H1 (cell line): ENCODE measurements around the gene ITIH6. TPM values are rescaled to one million over a fixed set of nuclear protein-coding genes. Genes with fewer than 3 reads are reported as not detected.
A peak's percentile ranks its signal among the peaks of the same experiment; 100 is the strongest.

ENCODE experiments used
- CTCF ChIA-PET: fragments of 300-600 bp; sonication (Branson Sonifier 250); formaldehyde crosslinking; loops from one replicate; lab custom pipeline; 2021; ENCODE audit not compliant: partially characterized antibody; lab: Charles Lee
- POLR2A ChIA-PET: fragments of 300-600 bp; sonication (Branson Sonifier 250); formaldehyde crosslinking; loops from one replicate; lab custom pipeline; 2021; ENCODE audit warnings: inconsistent platforms; ENCODE audit not compliant: partially characterized antibody; lab: Charles Lee
- DNase-seq, 2 experiments: peaks; one replicate each; pipeline versions ENCODE4 v3.0.0 to v3.0.0-alpha.2; 2010 to 2022; ENCODE audit warnings: low spot score in 2 of 2, low read depth in 1 of 2, mixed read lengths in 1 of 2
- FAIRE-seq: peaks from 2 replicates; lab custom pipeline; 2011; peaks lifted over from hg19 to GRCh38; lab: Jason Lieb, UNC
- H2AFZ ChIP-seq: 2 replicates; pipeline ENCODE4 v1.8.1; 2012; ENCODE audit warnings: low read length, inconsistent platforms
- H2AK5ac ChIP-seq: 2 replicates; pipeline ENCODE4 v1.6.1; 2013; ENCODE audit warnings: low read depth, low read length
- H2BK120ac ChIP-seq: replicated peaks from 2 replicates; pipeline ENCODE3; 2013; ENCODE audit warnings: low read depth, low read length, inconsistent platforms
- H2BK12ac ChIP-seq: 2 replicates; pipeline ENCODE4 v1.6.1; 2013; ENCODE audit warnings: low read depth, low read length
- H2BK15ac ChIP-seq: 2 replicates; pipeline ENCODE4 v1.6.1; 2013; ENCODE audit warnings: low read length
- H2BK20ac ChIP-seq: 2 replicates; pipeline ENCODE4 v1.6.1; 2013; ENCODE audit warnings: low read length
- H2BK5ac ChIP-seq: 2 replicates; pipeline ENCODE4 v1.6.1; 2013; ENCODE audit warnings: low read depth, low read length
- H3K14ac ChIP-seq: 2 replicates; pipeline ENCODE4 v1.6.1; 2013; ENCODE audit warnings: inconsistent platforms; ENCODE audit not compliant: insufficient read length
- H3K18ac ChIP-seq: 2 replicates; pipeline ENCODE4 v1.6.1; 2013; ENCODE audit warnings: low read length; ENCODE audit errors: extremely low read depth
- H3K23ac ChIP-seq: 2 replicates; pipeline ENCODE4 v1.6.1; 2013; ENCODE audit warnings: inconsistent platforms; ENCODE audit not compliant: insufficient read length
- H3K23me2 ChIP-seq: 2 replicates; pipeline ENCODE4 v1.6.1; 2013; ENCODE audit warnings: low read depth, low read length
- H3K27ac ChIP-seq: 2 replicates; pipeline ENCODE4 v1.6.1; 2011; ENCODE audit warnings: low read depth, low read length, inconsistent platforms
- H3K27me3 ChIP-seq, 4 experiments: replicated peaks in 1 of 4; 1 replicate in 1 of 4; 2 replicates in 3 of 4; pipeline versions ENCODE4 v1.6.1 to v1.8.1; 2011 to 2013; ENCODE audit warnings: low read length in 3 of 4, mild to moderate bottlenecking in 3 of 4, inconsistent platforms in 2 of 4, mixed read lengths in 2 of 4, moderate library complexity in 1 of 4; ENCODE audit not compliant: control insufficient read depth in 3 of 4, insufficient read depth in 3 of 4; ENCODE audit errors: extremely low read depth in 1 of 4
- H3K36me3 ChIP-seq, 4 experiments: 2 replicates each; pipeline versions ENCODE4 v1.6.1 to v1.8.1; 2011 to 2013; ENCODE audit warnings: mild to moderate bottlenecking in 4 of 4, low read length in 3 of 4, moderate library complexity in 2 of 4, control low read depth in 1 of 4, inconsistent platforms in 1 of 4; ENCODE audit not compliant: insufficient read depth in 4 of 4, control insufficient read depth in 2 of 4
- H3K4ac ChIP-seq: replicated peaks from 2 replicates; pipeline ENCODE3; 2013; ENCODE audit warnings: low read length, low read depth, mixed read lengths, inconsistent platforms; ENCODE audit not compliant: insufficient read length
- H3K4me1 ChIP-seq, 4 experiments: replicated peaks in 1 of 4; 1 replicate in 1 of 4; 2 replicates in 3 of 4; pipeline versions ENCODE4 v1.6.1 to v1.8.1; 2011 to 2013; ENCODE audit warnings: low read length in 3 of 4, inconsistent platforms in 2 of 4, mixed read lengths in 1 of 4; ENCODE audit not compliant: insufficient read depth in 4 of 4, control insufficient read depth in 3 of 4
- H3K4me2 ChIP-seq, 2 experiments: 2 replicates each; pipeline versions ENCODE4 v1.6.1 to v1.8.1; 2011 to 2013; ENCODE audit warnings: low read depth in 2 of 2, low read length in 2 of 2, control low read depth in 1 of 2, inconsistent platforms in 1 of 2, mild to moderate bottlenecking in 1 of 2; ENCODE audit not compliant: insufficient read depth in 1 of 2
- H3K4me3 ChIP-seq, 4 experiments: fragments of 200-600, 300-600 bp in 1 of 4; sonication (generic), shearing (Covaris generic), sonication (Bioruptor Twin) in 1 of 4; 2 replicates each; pipeline versions ENCODE4 v1.5.1 to v1.8.1; 2011 to 2016; ENCODE audit warnings: low read length in 4 of 4, low read depth in 3 of 4, control low read depth in 2 of 4, inconsistent platforms in 2 of 4, mild to moderate bottlenecking in 2 of 4, mixed read lengths in 1 of 4, moderate library complexity in 1 of 4; ENCODE audit not compliant: insufficient read depth in 2 of 4; ENCODE audit errors: extremely low read depth in 1 of 4
- H3K56ac ChIP-seq: replicated peaks from 2 replicates; pipeline ENCODE3; 2013; ENCODE audit warnings: low read depth, mild to moderate bottlenecking, mixed read lengths, low read length, inconsistent platforms; ENCODE audit not compliant: insufficient read length
- H3K79me1 ChIP-seq: 2 replicates; pipeline ENCODE4 v1.6.1; 2013; ENCODE audit warnings: low read depth, low read length, control low read depth
- H3K79me2 ChIP-seq, 2 experiments: 2 replicates each; pipeline versions ENCODE4 v1.6.1 to v1.8.1; 2012 to 2013; ENCODE audit warnings: low read length in 2 of 2, mild to moderate bottlenecking in 2 of 2, inconsistent platforms in 1 of 2; ENCODE audit not compliant: insufficient read depth in 2 of 2, control insufficient read depth in 1 of 2
- H3K9ac ChIP-seq, 4 experiments: replicated peaks in 1 of 4; 1 replicate in 1 of 4; 2 replicates in 3 of 4; pipeline versions ENCODE4 v1.6.1 to v1.8.1; 2011 to 2013; ENCODE audit warnings: low read depth in 3 of 4, low read length in 3 of 4, control low read depth in 2 of 4, mild to moderate bottlenecking in 2 of 4, moderate library complexity in 2 of 4, inconsistent platforms in 1 of 4; ENCODE audit errors: extremely low read depth in 1 of 4
- H3K9me3 ChIP-seq, 2 experiments: 2 replicates each; pipeline versions ENCODE4 v1.6.1 to v1.8.1; 2012 to 2013; ENCODE audit warnings: mild to moderate bottlenecking in 2 of 2, moderate library complexity in 2 of 2, control low read depth in 1 of 2, inconsistent platforms in 1 of 2, low read depth in 1 of 2, low read length in 1 of 2, mixed read lengths in 1 of 2; ENCODE audit not compliant: insufficient read depth in 2 of 2
- H4K20me1 ChIP-seq, 2 experiments: replicated peaks in 1 of 2; 2 replicates each; pipeline versions ENCODE3 to v1.8.1; 2011 to 2013; ENCODE audit warnings: inconsistent platforms in 2 of 2, low read length in 2 of 2, mild to moderate bottlenecking in 1 of 2; ENCODE audit not compliant: insufficient read depth in 2 of 2, control insufficient read depth in 1 of 2
- H4K5ac ChIP-seq: 2 replicates; pipeline ENCODE4 v1.6.1; 2013; ENCODE audit warnings: low read length, low read depth, mixed read lengths, inconsistent platforms; ENCODE audit not compliant: insufficient read length
- H4K8ac ChIP-seq: 2 replicates; pipeline ENCODE4 v1.8.0; 2013; ENCODE audit warnings: mild to moderate bottlenecking, moderate library complexity, low read length, inconsistent platforms; ENCODE audit not compliant: insufficient read depth; ENCODE audit errors: extremely low read depth
- H4K91ac ChIP-seq: replicated peaks from 2 replicates; pipeline ENCODE3; 2013; ENCODE audit warnings: low read length, mixed read lengths, inconsistent platforms; ENCODE audit not compliant: insufficient read length
- ASH2L ChIP-seq: fragments of 200-600, 300-600 bp; sonication (generic); IDR thresholded peaks from one replicate; pipeline ENCODE4 v1.7.1; 2017; ENCODE audit warnings: low read length
- BCL11A ChIP-seq, 2 experiments: IDR thresholded peaks; one replicate each; pipeline ENCODE4 v1.6.1; 2011; ENCODE audit warnings: low read depth in 2 of 2, low read length in 2 of 2, mild to moderate bottlenecking in 2 of 2
- CBX5 ChIP-seq: fragments of 300-800, 300-1000 bp; sonication (generic); IDR thresholded peaks from 2 replicates; pipeline ENCODE4 v1.7.1; 2016; ENCODE audit warnings: antibody characterized with exemption, low read length, low read depth
- CEBPB ChIP-seq: IDR thresholded peaks from 2 replicates; pipeline ENCODE4 v1.6.1; 2012; ENCODE audit warnings: low read depth, low read length
- CHD1 ChIP-seq: IDR thresholded peaks from 2 replicates; pipeline ENCODE4 v1.6.1; 2012; ENCODE audit warnings: low read depth, low read length, improper control_type of control experiment
- CHD2 ChIP-seq: IDR thresholded peaks from 2 replicates; pipeline ENCODE4 v1.6.1; 2012; ENCODE audit warnings: low read length, improper control_type of control experiment
- GTF2F1 ChIP-seq: IDR thresholded peaks from 2 replicates; pipeline ENCODE4 v1.6.1; 2012; ENCODE audit warnings: low read depth, low read length, improper control_type of control experiment, borderline replicate concordance
- MAFK ChIP-seq: IDR thresholded peaks from 2 replicates; pipeline ENCODE4 v1.6.1; 2012; ENCODE audit warnings: low read depth, mild to moderate bottlenecking, improper control_type of control experiment, low read length
- POLR2A ChIP-seq, 2 experiments: IDR thresholded peaks; 1 replicate in 1 of 2; 2 replicates in 1 of 2; pipeline ENCODE4 v1.6.1; 2011; ENCODE audit warnings: low read depth in 2 of 2, low read length in 2 of 2, mild to moderate bottlenecking in 2 of 2; ENCODE audit errors: control extremely low read depth in 1 of 2
- POU5F1 ChIP-seq: IDR thresholded peaks from 2 replicates; pipeline ENCODE4 v1.6.1; 2011; ENCODE audit warnings: low read depth, mild to moderate bottlenecking, low read length, moderate library complexity
- SIRT6 ChIP-seq: IDR thresholded peaks from one replicate; pipeline ENCODE4 v1.7.1; 2012; ENCODE audit warnings: low read length, inconsistent platforms
- USF2 ChIP-seq: IDR thresholded peaks from 2 replicates; pipeline ENCODE4 v1.6.1; 2011; ENCODE audit warnings: low read length, improper control_type of control experiment
- WGBS, 2 experiments: shearing (Covaris generic) in 1 of 2; methylation state at CpG; one replicate each; pipeline versions ENCODE4 v1.1.6 to v1.1.7; 2013 to 2015; ENCODE audit warnings: low lambda C conversion rate in 2 of 2, mixed read lengths in 2 of 2, inconsistent platforms in 1 of 2, low coverage in 1 of 2, missing lambda C conversion rate in 1 of 2; ENCODE audit not compliant: insufficient replicate concordance in 2 of 2, insufficient coverage in 1 of 2, insufficient read length in 1 of 2; ENCODE audit errors: extremely low coverage in 1 of 2, missing lambda C conversion rate in 1 of 2; 5-methylcytosine and 5-hydroxymethylcytosine counted together
- polyA plus RNA-seq, 7 experiments: library from polyadenylated mRNA; depleted of rRNA in 3 of 7; stranded (reverse) in 5 of 7; unstranded in 2 of 7; fragments of >200 nt in 5 of 7; fragments of 200-250 nt in 2 of 7; gene quantifications; 1 replicate in 5 of 7; 2 replicates in 1 of 7; 4 replicates in 1 of 7; pipeline versions ENCODE4 v1.2.1 to v1.2.3, GENCODE V29; 2011 to 2013; ENCODE audit warnings: missing spikeins in 2 of 7, mixed read lengths in 2 of 7
- total RNA-seq: library from RNA; stranded (reverse); fragmentation: NEBNext Ultra II Directional; extraction: Animal tissue kit (Norgen Biotek cat#: 25700); gene quantifications from 2 replicates; pipeline ENCODE4 v1.2.1, GENCODE V29; 2021
- TF ChIP-seq, protein P1 (sequence below): IDR thresholded peaks from 2 replicates; pipeline ENCODE4 v1.6.1; 2012; ENCODE audit warnings: low read length, inconsistent platforms

The ITIH6 gene
- total and polyA plus RNA-seq, 2 of the 8 experiments (the other 6 are each of a cell fraction or from before 2014, with no cell fraction given) = 0.02 TPM; not detected in 1

DNA sequence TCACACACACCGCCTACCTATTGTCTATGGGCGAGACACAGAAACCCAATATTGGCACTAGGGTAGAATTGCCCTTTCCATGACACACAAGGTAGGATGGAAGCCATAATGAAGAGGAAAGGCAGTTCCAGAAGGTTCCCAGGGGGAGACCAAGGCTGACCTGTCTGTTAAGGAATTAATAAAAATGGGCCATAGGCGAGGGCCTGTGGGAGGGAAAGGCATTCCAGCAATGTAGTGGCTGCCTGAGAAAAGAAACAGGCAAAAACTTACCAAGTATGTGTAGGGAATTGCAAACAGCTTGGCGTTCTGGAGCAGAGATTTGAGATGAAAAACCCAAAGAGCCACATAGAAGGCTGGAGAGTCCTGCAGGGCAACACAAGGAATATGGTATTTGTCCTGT lies 28.5 kb upstream of the ITIH6 start:
- no peak overlapping the region for H2BK5ac ChIP-seq
- no peak overlapping the region for H3K4me2 ChIP-seq
- H2AFZ ChIP-seq = no peak overlapping the region
- CTCF ChIA-PET = no interaction called here
- WGBS, 2 experiments = 67% methylated on average over 1 of the region's 4 CpGs; no CpG with 5 or more reads in 1 of the 2 experiments
- no peak overlapping the region for H3K23ac ChIP-seq
- H2BK20ac ChIP-seq = no peak overlapping the region
- H2BK120ac ChIP-seq = no peak overlapping the region
- no peak overlapping the region for H3K9ac ChIP-seq
- H4K8ac ChIP-seq = no peak overlapping the region
- DNase-seq = no peak
- H4K20me1 ChIP-seq = no peaks in the 10 kb centered on the region
- no peaks in the 10 kb centered on the region for H3K9me3 ChIP-seq
- H3K4me3 ChIP-seq = no peak overlapping the region
- no peaks in the 10 kb centered on the region for H3K23me2 ChIP-seq
- H3K27ac ChIP-seq = no peak overlapping the region
- 0 out of 2 replicates have a peak overlapping the region, but pooled peaks have one; percentile 27 for H2BK12ac ChIP-seq
- no peak overlapping the region for H2BK15ac ChIP-seq
- H3K4ac ChIP-seq = no peak overlapping the region
- FAIRE-seq = no peak
- H4K5ac ChIP-seq = no peak overlapping the region
- H3K79me1 ChIP-seq = no peaks in the 10 kb centered on the region
- H3K4me1 ChIP-seq = no peaks in the 10 kb centered on the region
- no peak overlapping the region for H3K14ac ChIP-seq
- no peak overlapping the region for H2AK5ac ChIP-seq
- H3K18ac ChIP-seq = no peak overlapping the region
- no peaks in the 10 kb centered on the region for H3K79me2 ChIP-seq
- H4K91ac ChIP-seq = no peak overlapping the region
- H3K27me3 ChIP-seq = no peaks in the 10 kb centered on the region
- POLR2A ChIA-PET = no interaction called here
- H3K56ac ChIP-seq = no peak overlapping the region
- no peaks in the 10 kb centered on the region for H3K36me3 ChIP-seq
- TF ChIP-seq ASH2L (no peak), BCL11A (IDR thresholded peaks at IDR 0.05; ENCODE audit: low read depth in 2 of 2, low read length in 2 of 2) (no peak), POU5F1 (no peak), CBX5 (no peak), MAFK (no peak), GTF2F1 (no peak), USF2 (no peak), POLR2A (IDR thresholded peaks at IDR 0.05; ENCODE audit: control extremely low read depth in 1 of 2, low read depth in 2 of 2, low read length in 2 of 2) (no peak), SIRT6 (no peak), CEBPB (no peak), CHD1 (no peak), CHD2 (no peak)
- TF ChIP-seq, protein P1, sequence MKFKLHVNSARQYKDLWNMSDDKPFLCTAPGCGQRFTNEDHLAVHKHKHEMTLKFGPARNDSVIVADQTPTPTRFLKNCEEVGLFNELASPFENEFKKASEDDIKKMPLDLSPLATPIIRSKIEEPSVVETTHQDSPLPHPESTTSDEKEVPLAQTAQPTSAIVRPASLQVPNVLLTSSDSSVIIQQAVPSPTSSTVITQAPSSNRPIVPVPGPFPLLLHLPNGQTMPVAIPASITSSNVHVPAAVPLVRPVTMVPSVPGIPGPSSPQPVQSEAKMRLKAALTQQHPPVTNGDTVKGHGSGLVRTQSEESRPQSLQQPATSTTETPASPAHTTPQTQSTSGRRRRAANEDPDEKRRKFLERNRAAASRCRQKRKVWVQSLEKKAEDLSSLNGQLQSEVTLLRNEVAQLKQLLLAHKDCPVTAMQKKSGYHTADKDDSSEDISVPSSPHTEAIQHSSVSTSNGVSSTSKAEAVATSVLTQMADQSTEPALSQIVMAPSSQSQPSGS = no peak
